Gastroesophageal sphincter (tissue), 3 donors: ENCODE measurements around the gene BPGM.

Experiments
- EP300 ChIP-seq: sonication (generic); formaldehyde crosslinking; IDR thresholded peaks from one replicate; pipeline ENCODE4 v1.6.1; 2017; ENCODE audit warnings: antibody characterized with exemption, mild to moderate bottlenecking
- TF ChIP-seq, protein P1 (sequence below), 4 experiments: fragments of 200-600 bp in 2 of 4; fragments of 450-650 bp in 2 of 4; sonication (generic) in 1 of 4; IDR thresholded peaks; one replicate each; pipeline ENCODE4 v1.5.1; 2017 to 2019; ENCODE audit warnings: antibody characterized with exemption in 4 of 4, mild to moderate bottlenecking in 2 of 4, moderate library complexity in 2 of 4

DNA sequence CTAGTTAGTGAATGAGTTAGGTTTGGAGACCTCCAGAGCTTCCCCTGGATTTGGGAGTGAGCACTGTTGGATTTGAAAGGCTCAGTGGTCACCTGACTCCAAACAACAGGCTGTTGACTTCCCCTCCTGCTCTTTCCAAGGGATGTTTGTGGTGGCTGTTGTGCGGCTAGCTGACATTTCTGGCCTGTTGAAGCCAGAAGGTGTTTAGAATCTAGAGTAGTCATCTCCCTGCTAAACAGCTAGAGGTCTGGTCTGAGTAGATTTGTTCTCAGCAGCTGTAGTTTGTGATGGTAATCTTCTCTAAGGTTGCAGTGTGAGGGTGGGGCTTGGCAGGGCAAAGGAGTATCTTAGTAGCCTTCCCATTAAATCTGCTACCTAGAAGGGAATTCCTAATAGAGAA lies 30.1 kb downstream of the BPGM start:
- TF ChIP-seq, protein P1, sequence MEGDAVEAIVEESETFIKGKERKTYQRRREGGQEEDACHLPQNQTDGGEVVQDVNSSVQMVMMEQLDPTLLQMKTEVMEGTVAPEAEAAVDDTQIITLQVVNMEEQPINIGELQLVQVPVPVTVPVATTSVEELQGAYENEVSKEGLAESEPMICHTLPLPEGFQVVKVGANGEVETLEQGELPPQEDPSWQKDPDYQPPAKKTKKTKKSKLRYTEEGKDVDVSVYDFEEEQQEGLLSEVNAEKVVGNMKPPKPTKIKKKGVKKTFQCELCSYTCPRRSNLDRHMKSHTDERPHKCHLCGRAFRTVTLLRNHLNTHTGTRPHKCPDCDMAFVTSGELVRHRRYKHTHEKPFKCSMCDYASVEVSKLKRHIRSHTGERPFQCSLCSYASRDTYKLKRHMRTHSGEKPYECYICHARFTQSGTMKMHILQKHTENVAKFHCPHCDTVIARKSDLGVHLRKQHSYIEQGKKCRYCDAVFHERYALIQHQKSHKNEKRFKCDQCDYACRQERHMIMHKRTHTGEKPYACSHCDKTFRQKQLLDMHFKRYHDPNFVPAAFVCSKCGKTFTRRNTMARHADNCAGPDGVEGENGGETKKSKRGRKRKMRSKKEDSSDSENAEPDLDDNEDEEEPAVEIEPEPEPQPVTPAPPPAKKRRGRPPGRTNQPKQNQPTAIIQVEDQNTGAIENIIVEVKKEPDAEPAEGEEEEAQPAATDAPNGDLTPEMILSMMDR (IDR thresholded peaks at IDR 0.05): no peak
- no peak for TF ChIP-seq EP300
